Activated naive CD4-positive, alpha-beta T cell treated with anti-CD3 and anti-CD28 coated beads, Interleukin-2, amount 50 U/mL, for 16 hours (primary cell): ENCODE results near the gene CFC1.
"Not testable (repeated sequence)": the region's sequence is repeated elsewhere in the genome, so short reads cannot be mapped to it uniquely, and the experiment has no call there.

ENCODE experiments used
- DNase-seq: peaks from one replicate; pipeline ENCODE4 v3.0.0-alpha.2; 2020

CFC1 gene

DNA sequence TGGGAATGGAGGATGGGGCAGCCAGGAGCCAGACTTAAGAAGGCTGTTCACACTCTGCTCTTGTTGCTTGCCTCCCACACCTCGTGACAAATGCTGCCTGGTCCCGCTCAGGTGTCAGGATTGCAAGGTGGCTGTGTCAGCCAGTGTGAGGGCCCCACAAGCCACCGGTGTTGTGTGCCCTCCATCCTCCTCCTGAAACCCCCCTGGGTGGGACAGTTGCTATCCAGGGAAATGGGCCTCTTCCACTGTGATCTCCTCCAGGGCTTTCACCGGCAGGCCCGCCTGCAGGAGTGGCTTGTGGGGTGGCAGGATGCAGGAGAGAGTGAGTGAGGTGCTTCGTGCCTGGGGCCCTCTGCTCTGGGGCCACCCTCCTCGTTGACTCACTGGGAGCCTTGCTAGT, 16.4 kb downstream of the CFC1 start:
- not testable (repeated sequence) for DNase-seq

DNA sequence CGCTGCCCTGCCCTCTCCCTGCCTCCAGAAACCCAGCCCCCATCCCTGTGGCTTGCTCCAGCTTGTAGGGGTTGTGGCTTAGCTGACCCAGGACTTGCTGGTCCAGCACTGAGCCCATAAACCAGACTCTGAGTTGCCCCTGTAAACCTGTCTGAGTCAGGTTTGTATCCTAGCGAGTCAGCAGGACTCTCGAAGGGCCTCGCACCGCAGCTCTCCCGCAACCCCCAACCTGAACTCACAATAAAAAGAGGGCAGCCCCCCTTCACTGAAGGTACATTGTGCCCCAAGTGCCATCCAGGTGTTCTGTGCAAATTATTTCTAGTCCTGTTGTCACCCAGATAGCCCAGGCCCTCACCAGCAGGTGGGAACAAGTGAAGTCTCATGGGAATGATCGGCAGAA, 17.9 kb downstream of the CFC1 start:
- not testable (repeated sequence) for DNase-seq

DNA sequence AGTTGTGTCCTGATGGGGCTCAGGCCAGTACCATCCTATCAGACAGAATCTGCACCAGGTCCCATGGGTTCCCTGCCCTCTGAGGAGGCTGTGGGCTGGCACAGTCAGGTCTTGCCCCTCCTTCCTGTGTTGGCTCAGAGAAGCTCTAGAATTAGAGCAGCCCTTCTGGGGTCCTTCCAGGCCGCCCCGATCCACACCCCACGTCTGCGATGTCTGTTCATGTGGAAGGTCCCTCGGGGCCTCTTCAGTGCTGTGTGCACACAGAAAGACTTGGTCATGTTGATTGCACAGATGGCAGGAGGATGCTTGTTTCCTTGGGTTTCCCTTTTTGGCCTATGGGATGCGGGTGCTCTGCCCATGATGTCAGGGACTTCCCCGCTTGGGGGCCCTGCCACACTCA, 20.3 kb downstream of the CFC1 start:
- DNase-seq, result not testable (repeated sequence)

DNA sequence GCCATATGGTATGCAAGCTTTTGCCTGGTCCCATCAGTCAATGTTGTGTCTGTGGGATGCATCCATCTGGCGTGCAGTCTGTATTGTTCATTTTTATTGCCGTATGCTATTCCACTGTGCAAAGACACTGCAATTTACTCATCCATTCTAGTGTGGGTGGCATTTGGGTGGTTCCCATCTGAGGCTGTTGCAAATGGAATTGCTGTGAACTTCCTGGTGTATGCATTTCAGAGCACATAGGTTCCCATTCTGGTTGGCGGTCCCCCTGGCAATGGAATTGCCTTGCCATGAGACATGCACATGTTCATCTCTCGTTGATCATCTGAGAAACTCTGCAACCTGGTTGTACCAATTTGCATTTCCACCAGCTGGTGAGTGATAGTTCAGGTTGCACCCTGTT, 21.8 kb downstream of the CFC1 start:
- DNase-seq, result not testable (repeated sequence)

DNA sequence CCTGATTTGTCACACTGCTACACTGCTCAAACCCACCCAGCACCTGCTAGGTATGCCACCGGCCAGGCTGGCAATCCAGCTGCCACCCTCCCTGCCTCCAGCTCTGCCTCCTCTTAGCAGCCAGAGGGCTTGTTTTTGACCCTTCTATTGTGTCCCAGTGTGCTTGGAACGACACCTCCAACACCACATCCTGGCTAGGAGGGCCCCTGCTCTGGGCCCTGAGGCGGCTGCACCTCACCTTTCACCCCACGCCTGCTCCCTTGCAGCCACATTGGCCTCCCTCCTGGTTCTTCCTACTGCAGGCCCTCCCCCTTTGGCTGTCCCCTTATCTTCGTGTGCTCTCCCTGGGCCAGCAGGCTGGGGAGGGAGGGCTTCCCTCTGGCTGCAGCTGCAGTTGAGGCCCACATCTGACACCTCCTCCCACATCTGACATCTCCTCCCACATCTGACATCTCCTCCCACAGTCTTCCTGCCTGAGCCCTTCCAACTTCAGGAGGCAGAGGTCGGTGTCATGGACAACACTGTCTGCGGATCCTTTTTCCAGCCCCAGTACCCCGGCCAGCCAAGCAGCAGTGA, 23.1 kb downstream of the CFC1 start:
- not testable (repeated sequence) for DNase-seq

DNA sequence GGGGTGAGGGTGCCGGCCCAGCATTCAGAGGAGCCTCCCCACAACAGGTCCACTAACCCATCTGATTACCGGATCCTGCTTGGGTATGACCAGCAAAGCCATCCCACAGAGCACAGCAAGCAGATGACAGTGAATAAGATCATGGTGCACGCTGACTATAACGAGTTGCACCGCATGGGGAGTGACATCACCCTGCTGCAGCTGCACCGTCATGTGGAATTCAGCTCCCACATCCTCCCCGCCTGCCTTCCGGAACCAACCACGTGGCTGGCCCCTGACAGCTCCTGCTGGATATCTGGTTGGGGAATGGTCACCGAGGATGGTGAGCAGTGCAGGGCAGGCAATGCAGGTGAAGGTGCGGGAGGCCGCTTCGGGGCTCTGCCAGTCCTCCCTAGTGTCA, 25.1 kb downstream of the CFC1 start:
- not testable (repeated sequence) for DNase-seq

DNA sequence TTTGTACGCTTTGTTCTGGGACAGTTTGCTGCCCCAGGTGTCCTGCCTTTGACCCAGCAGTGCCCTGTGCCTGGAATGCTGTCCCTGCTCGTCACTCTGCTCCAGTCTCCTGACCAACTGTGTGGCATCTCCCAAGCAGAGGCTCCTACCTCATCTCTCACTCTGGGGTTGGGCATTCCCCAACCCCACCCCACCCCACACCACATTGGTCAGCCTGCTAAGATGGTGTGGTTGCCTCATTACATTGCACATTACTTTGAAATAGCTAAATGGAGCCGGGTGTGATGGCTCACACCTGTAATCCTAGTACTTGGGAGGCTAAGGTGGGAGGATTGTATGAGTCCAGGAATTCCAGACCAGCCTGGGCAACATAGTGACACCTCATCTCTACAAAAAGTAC, 27.4 kb downstream of the CFC1 start:
- DNase-seq, result not testable (repeated sequence)

DNA sequence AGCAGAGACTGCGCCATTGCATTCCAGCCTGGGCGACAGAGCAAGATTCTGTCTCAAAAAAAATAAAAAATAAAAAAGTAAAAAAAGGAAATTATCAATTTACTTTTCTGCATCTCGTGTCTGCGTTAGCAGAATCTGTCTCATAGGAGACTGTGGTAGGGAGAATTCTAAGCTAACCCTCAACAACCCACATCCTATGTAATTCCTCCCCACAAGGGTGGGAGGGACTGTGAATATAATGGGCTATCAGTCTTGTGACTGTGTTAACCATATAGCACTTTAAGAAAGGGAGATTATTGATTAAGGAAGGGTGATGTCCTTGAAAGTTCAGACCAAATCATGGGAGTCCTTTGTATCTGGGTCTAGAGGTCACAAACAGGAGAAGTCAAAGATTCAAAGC, 33.2 kb downstream of the CFC1 start:
- not testable (repeated sequence) for DNase-seq

DNA sequence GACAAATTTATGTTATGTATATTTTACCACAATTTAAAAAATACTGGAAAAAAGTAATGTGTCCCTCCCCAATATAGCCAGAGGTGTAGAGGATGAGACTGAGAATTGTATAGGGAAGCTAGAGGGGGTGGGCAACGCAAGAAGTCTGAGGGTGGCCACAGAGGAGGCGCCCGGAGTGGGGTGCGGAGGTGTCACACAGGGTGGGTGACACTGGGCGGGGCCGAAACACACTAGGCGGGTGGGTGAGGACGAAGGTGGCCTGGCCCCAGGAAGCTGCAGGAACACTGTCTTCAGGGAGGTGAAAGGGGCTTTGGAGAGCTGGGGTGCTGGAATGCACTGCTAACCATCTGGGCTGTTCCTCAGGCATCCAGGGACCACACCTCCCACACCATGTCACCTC, 42.9 kb downstream of the CFC1 start:
- not testable (repeated sequence) for DNase-seq

DNA sequence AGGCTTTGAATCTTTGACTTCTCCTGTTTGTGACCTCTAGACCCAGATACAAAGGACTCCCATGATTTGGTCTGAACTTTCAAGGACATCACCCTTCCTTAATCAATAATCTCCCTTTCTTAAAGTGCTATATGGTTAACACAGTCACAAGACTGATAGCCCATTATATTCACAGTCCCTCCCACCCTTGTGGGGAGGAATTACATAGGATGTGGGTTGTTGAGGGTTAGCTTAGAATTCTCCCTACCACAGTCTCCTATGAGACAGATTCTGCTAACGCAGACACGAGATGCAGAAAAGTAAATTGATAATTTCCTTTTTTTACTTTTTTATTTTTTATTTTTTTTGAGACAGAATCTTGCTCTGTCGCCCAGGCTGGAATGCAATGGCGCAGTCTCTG, 45.2 kb downstream of the CFC1 start:
- DNase-seq, result not testable (repeated sequence)

DNA sequence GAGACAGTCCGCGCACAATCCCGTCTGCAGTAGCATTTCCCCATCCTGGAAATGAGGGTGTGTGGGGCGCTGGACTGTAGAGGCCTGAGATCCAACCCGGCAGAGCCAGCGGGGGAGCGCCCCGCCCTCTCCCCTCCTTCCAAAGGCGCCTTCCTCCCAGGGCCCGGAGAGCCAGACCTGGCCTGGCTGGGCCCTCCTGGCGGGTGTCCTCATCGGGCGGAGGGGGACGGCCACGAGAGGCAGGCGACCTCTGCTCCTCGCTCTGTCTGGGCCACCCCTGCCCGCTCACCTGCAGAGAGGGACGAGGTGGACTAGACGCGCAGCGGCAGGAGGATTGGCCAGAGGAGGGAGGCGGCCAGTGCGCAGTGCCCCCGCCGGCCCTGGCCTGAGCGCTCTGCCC, 49.9 kb downstream of the CFC1 start:
- DNase-seq, result not testable (repeated sequence)

DNA sequence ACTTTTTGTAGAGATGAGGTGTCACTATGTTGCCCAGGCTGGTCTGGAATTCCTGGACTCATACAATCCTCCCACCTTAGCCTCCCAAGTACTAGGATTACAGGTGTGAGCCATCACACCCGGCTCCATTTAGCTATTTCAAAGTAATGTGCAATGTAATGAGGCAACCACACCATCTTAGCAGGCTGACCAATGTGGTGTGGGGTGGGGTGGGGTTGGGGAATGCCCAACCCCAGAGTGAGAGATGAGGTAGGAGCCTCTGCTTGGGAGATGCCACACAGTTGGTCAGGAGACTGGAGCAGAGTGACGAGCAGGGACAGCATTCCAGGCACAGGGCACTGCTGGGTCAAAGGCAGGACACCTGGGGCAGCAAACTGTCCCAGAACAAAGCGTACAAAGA, 51.0 kb downstream of the CFC1 start:
- not testable (repeated sequence) for DNase-seq

DNA sequence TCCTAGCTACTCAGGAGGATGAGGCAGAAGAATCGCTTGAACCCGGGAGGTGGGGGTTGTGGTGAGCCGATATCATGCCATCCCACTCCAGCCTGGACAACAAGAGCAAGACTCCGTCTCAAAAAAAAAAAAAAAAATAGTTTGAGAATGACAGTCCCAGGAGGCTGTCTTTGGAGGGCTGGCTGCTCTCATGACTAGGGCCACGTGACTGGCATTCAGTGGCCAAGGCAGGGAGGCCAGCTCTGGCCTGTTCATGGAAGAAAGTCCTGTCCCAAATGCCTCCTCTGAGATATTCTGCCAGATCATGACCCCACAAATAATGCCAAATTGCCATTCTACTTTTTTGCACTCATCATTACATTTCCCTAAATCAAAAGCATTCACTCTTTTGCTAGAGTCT, 54.4 kb downstream of the CFC1 start:
- not testable (repeated sequence) for DNase-seq

DNA sequence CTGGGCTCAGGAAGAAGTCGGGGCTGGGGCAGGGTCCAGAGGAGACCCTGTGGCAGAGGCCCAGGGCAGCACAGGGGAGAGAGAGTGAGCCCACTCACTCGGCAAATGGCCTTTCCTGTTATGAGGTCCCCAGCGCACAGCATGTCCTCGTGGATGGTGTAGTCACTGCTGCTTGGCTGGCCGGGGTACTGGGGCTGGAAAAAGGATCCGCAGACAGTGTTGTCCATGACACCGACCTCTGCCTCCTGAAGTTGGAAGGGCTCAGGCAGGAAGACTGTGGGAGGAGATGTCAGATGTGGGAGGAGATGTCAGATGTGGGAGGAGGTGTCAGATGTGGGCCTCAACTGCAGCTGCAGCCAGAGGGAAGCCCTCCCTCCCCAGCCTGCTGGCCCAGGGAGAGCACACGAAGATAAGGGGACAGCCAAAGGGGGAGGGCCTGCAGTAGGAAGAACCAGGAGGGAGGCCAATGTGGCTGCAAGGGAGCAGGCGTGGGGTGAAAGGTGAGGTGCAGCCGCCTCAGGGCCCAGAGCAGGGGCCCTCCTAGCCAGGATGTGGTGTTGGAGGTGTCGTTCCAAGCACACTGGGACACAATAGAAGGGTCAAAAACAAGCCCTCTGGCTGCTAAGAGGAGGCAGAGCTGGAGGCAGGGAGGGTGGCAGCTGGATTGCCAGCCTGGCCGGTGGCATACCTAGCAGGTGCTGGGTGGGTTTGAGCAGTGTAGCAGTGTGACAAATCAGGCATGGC, 55.4 kb downstream of the CFC1 start:
- DNase-seq, result not testable (repeated sequence)

DNA sequence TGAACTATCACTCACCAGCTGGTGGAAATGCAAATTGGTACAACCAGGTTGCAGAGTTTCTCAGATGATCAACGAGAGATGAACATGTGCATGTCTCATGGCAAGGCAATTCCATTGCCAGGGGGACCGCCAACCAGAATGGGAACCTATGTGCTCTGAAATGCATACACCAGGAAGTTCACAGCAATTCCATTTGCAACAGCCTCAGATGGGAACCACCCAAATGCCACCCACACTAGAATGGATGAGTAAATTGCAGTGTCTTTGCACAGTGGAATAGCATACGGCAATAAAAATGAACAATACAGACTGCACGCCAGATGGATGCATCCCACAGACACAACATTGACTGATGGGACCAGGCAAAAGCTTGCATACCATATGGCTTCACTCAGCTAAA, 56.6 kb downstream of the CFC1 start:
- DNase-seq, result not testable (repeated sequence)
